HL-60 (cell line): ENCODE results near the gene IL3RA.

ENCODE experiments used
- CTCF ChIP-seq: IDR thresholded peaks from one replicate; pipeline ENCODE4 v1.5.1; 2011; ENCODE audit warnings: low read length, control low read depth, inconsistent platforms; ENCODE audit not compliant: insufficient read depth
- POLR2AphosphoS5 ChIP-seq: IDR thresholded peaks from 2 replicates; pipeline ENCODE4 v1.6.1; 2012; ENCODE audit warnings: low read depth

GRCh38 chrX:1394731-1395501 lies 58.3 kb downstream of the IL3RA start:
- no peak for TF ChIP-seq CTCF
- no peak for TF ChIP-seq POLR2AphosphoS5
